GM19023 (cell line): Measurements from ENCODE around the gene LPIN2.
"Not testable (repeated sequence)": the region's sequence is repeated elsewhere in the genome, so short reads cannot be mapped to it uniquely, and the experiment has no call there.

Experiments used
- ATAC-seq: cut with Tn5 transposase; IDR thresholded peaks from one replicate; pipeline ENCODE4 v1.9.1; 2021; ENCODE audit warnings: mild to moderate bottlenecking, moderate library complexity; ENCODE audit not compliant: unreplicated experiment

Gene LPIN2

GRCh38 chr18:3046216-3046808 lies 33.4 kb upstream of the LPIN2 start:
- peak; percentile 73 for ATAC-seq

- no peak for ATAC-seq
Measured at GRCh38 chr18:3044931-3045698, 32.2 kb upstream of the LPIN2 start.

- no peak for ATAC-seq
Measured at GRCh38 chr18:3042379-3042778, 29.4 kb upstream of the LPIN2 start.

DNA sequence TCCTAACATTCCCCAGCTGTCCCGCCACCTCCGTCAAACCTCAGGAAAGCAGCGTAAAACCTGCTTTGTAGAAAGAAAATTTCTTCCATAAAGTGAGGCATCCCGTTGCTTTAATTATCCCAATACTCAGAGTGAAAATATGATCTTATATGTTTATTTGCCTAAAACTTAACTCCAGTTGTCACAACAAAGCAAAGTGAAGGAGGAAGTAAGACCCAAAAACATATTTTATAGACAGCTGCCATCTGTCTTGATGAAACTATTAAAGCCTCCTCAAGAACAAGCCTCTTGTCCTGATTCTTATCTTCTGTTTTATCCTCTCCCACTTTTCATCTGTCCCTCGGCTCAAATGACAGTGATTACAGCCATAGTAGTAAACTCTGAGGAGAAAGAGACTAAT lies 28.9 kb upstream of the LPIN2 start:
- ATAC-seq: no peak

- ATAC-seq: no peak
Measured at GRCh38 chr18:3040881-3041280, 27.9 kb upstream of the LPIN2 start.

- no peak for ATAC-seq
Measured at GRCh38 chr18:3040173-3040572, 27.2 kb upstream of the LPIN2 start.

DNA sequence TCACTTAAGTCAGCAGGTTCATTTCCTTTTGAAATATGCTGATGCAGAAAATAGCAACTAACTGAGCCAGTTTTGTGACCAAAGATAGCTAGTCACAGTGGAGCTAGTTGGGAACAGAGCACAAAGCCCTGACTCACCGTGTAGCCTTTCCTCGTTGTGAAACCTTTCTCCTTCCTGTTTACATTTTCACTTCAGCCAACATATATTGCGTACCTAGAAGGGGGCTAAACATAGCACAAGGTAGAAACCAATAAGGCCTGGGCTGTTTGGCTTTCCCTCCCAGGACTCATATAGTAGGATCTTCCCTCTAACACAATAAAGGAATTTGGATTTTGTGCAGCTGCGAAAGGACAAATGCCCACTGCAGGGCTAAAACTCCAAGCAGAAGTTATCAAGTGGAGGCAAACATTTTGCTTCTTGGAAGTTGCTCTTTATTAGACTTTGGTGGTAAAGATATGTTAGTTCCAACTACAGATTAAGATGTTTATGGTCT lies 24.5 kb upstream of the LPIN2 start:
- ATAC-seq: peak; percentile 97

DNA sequence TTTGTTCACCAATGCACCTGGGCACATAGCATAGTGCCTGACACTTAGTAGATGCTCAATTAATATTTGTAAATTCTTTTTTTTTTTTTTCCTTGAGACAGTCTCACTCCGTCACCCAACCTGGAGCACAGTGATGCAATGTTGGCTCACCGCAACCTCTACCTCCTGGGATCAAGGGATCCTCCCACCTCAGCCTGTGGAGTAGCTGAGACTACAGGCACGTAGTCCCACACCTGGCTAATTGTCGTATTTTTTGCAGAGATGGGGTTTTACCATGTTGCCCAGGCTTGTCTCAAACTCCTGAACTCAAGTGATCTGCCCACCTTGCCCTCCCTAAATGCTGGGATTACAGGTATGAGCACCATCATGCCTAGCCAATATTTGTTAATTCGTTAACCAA lies 23.2 kb upstream of the LPIN2 start:
- no peak for ATAC-seq

DNA sequence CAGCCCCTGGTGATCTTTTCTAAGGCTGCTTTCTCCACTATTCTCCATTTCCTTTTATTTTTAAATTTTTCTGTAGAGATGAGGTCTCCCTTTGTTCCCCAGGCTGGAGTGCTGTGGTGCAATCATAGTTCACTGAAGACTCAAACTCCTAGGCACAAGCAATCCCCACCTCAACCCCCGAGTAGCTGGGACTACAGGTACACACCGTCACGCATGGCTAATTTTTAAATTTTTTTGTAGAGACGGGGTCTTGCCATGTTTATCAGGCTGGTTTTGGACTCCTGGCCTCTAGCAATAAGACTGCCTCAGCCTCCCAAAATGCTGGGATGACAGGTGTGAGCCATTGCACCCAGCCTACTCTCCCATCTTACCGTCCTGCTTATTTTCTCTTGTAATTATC lies 22.7 kb upstream of the LPIN2 start:
- no peak for ATAC-seq

GRCh38 chr18:3032721-3033120 lies 19.8 kb upstream of the LPIN2 start:
- no peak for ATAC-seq

GRCh38 chr18:3029215-3029952 lies 16.4 kb upstream of the LPIN2 start:
- ATAC-seq: no peak

DNA sequence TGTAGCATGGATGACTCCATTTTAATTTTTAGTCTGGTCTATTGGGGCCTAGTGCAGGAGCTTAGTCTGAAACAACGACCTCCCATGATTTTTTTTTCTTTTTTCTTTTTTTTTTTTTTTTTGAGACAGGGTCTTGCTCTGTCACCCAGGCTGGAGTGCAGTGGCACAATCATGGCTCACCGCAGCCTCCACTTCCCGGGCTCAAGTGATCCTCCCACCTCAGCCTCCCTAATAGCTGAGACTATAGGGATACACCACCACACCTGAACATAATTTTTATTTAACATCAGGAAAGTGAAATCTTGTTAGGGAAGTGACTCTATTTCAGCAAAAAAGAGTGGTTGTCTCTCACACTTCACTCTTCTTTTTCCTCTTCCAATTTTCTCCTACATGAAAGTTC lies 15.2 kb upstream of the LPIN2 start:
- not testable (repeated sequence) for ATAC-seq

DNA sequence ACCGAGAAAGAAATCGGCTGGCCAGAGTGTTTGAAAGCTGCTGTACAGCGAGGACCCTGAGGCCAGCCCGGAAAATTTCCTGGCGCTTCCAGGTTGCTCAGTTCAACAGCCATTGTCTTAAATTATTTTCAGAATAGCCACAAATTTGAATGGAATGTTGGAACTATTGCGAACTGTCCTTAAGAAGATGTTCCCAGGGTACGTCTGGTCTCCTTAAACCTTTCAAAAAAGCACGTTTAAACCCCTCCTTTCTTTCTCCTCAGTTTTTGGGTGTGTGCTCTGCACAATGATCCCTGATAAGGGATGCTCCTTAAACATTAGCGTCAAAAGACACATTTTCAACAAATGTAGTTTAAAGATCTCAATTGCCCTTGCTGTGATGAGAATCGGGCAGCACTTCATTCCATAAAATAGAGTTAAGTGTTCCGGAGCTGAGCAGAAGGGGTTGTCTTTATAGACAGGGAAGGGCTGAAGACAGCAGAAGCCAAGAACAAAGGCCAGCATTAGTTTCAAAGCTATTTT lies 14.5 kb upstream of the LPIN2 start:
- no peak for ATAC-seq

DNA sequence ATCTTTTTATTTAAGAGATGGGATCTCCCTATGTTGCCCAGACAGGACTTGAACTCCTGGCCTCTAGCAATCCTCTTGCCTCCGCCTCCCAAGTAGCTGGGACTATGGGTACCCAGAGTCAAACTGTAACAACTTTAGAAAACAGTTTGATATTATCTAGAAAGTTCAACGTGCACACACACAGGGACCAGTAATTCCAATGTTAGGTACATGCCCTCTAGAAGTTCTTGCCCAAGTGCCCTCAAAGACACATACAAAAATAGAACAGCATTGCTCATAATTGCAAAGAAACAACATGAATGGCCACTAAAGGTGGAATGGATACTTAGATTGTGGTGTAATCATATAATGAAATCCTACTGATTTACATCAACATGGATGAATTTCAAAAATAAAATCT lies 12.6 kb upstream of the LPIN2 start:
- ATAC-seq: no peak

GRCh38 chr18:3023603-3024002 lies 10.7 kb upstream of the LPIN2 start:
- ATAC-seq: not testable (repeated sequence)

DNA sequence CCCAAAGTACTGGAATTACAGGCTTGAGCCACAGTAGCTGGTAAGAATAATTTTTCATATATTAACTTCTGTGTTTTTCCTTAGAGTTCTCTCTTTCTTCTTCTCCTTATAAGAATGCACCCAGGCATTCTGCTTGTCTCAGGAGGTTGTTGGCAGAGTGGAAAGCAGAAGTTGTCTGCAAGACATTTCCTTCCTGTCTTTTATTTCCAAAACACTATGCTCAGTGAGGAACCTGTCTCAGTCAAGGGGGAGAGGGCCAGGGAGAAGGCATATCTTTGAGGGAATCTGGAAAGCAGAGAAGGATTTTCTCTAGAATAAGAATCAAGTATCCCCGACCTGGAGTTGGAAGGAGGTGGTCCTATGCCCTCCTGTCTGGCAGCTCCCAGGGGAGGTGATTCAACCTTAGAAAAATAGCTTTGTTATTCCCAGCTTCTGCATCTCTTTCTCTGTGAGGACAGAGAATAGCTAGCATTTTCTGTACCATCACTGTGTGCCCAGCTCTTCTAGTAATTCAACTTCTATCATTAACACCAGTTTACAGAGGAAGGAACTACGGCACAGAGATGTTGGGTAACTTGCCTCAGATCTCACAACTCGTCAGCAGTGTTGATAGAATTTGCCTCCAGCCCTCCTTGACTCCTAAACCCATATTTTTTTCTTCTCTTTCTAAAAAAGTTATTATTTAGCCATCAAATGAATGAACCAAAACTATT lies 3.8 kb upstream of the LPIN2 start:
- no peak for ATAC-seq

DNA sequence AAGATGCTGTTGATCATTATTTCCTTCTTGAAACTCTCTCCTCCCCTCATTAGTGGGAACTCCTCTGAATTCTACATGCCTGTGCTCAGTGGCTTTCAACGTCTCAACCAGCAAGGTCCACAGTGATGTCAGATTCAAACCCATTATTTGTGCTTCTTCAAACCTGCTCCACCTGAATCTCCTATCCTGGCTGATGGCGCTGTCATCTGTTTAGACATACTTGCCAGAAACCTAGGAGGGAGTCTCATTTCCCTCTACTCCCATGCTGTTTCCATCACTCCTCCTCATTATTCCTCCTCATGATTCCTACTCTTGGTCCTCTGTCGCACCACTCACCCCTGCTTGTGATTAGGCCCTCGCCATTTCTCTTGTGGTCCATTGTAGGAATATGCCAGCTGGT lies 2.9 kb upstream of the LPIN2 start:
- no peak for ATAC-seq

GRCh38 chr18:3015204-3015592 lies 2.3 kb upstream of the LPIN2 start:
- ATAC-seq: no peak

GRCh38 chr18:3014503-3015203 lies 1.7 kb upstream of the LPIN2 start:
- no peak for ATAC-seq
